Glomerular visceral epithelial cell (primary cell): ENCODE measurements around the gene SRPK2.
"Not testable (repeated sequence)": the region's sequence is repeated elsewhere in the genome, so short reads cannot be mapped to it uniquely, and the experiment has no call there.

Source experiments
- DNase-seq: peaks from one replicate; pipeline ENCODE4 v3.0.0-alpha.2; 2016; ENCODE audit errors: extremely low spot score

The SRPK2 gene

GRCh38 chr7:105304040-105304895 is 84.5 kb downstream of the SRPK2 start:
- DNase-seq, result no peak

- not testable (repeated sequence) for DNase-seq
Measured at GRCh38 chr7:105300587-105300986, 88.1 kb downstream of the SRPK2 start.

DNA sequence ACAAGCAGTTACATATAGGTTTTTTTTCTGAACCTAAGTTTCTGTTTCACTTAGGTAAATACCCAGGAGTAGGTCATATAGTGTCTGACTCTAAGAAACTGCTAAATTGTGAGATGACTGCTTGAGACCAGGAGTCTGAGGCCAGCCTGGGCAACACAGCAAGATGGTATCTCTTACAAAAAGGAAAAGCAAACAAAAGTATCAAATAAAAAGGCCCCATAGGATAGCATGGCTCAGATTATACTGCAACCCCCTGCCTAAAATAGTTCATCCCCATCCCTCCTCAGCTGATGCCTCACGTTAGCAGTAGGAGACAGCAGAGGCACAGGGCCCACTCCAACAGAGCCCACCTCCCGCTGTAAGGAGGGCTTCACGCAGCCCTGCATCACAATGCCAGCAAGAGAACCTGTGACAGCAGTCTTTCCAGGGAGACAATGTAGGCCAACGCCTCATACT is 90.3 kb downstream of the SRPK2 start:
- no peak for DNase-seq

- DNase-seq, result no peak
Measured at GRCh38 chr7:105297985-105298384, 90.7 kb downstream of the SRPK2 start.

DNA sequence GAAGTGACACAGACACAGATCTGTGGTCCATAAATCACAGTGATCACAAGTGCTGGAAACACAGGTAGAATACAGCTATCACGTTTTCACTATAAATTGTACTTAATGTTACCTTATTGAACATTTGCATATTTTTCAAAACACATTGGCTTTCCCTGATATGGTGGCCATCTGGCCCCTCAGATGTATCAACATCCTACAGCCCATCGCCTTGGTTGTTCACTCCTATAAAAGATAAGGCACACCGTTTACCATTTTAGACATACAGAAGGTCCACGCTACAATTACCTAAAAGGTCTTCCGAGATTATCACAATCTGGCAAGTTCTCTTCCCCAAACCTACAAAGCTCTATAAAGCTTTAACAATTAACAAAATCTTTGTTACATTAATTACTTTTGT is 91.4 kb downstream of the SRPK2 start:
- DNase-seq, result no peak

DNA sequence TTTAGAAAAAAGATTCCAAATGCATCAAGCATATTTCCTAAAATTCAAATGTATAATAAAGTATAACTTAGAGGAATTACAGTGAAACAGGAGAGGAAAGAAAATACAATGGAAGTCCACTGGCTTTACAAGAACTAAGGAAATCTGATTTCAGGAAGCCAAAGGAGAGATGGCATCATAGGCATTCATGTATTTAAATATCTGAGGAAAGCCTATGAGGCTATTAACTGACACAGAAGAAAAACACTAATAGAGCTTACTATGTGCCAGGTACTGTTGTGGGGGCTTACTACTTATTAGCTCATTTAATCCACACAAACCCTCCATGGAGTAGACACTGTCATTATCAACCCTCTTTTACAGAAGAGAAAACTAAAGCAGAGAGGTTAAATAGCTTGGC is 92.2 kb downstream of the SRPK2 start:
- DNase-seq, result no peak

- no peak for DNase-seq
Measured at GRCh38 chr7:105295596-105296352, 92.9 kb downstream of the SRPK2 start.

GRCh38 chr7:105294482-105294881 is 94.2 kb downstream of the SRPK2 start:
- not testable (repeated sequence) for DNase-seq

GRCh38 chr7:105289704-105290103 is 99.0 kb downstream of the SRPK2 start:
- no peak for DNase-seq

- DNase-seq, result no peak
Measured at GRCh38 chr7:105286441-105286840, 102.3 kb downstream of the SRPK2 start.

DNA sequence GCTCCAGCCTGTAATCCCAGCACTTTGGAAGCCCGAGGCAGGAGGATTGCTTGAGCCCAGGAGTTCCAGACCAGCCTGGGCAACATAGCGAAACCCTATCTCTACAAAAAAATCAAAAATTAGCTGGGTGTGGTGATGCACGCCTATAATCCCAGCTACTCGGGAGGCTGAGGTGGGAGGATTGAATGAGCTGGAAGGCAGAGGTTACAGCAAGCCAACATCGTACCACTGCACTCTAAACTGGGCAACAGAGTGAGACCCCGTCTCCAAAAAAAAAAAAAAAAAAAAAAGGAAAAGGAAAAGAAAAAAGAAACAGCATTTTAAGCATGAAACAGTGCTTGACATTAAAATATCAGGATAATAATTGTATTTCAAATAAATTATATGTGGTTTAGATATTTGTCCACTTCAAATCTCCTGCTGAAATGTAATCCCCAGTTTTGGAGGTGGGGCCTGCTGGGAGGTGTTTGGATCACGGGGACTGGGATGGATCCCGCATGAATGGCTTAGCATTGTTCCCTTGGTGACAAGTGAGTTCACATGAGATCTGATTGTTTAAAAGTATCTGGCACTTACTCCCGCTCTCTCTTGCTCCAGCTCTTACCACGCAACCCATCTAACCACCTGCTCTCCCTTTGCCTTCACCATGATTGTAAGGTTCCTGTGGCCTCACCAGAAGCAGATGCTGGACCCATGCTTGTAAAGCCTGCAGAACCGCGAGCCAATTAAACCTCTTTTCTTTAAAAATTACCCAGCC is 103.4 kb downstream of the SRPK2 start:
- no peak for DNase-seq

GRCh38 chr7:105284014-105284413 is 104.7 kb downstream of the SRPK2 start:
- no peak for DNase-seq

- no peak for DNase-seq
Measured at GRCh38 chr7:105281966-105282365, 106.8 kb downstream of the SRPK2 start.

DNA sequence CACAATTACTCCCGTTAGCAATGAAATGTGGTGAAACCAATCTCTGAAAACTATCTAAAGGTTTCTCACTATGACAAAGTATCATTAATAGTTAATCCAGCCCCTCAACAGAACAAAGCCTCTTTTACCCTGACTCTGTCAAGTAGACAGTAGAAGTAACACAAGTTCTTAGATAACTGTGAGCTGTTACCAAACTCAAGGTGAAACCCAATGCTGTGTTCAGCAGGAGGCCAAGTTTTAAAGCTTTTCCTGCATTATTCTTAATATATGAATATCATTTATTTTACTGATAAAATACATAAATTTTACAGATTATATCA is 109.1 kb downstream of the SRPK2 start:
- DNase-seq, result no peak

GRCh38 chr7:105278973-105279687 is 109.6 kb downstream of the SRPK2 start:
- peak; percentile 36 for DNase-seq

- no peak for DNase-seq
Measured at GRCh38 chr7:105278565-105278964, 110.2 kb downstream of the SRPK2 start.

GRCh38 chr7:105277341-105277740 is 111.4 kb downstream of the SRPK2 start:
- DNase-seq, result peak; percentile 79

DNA sequence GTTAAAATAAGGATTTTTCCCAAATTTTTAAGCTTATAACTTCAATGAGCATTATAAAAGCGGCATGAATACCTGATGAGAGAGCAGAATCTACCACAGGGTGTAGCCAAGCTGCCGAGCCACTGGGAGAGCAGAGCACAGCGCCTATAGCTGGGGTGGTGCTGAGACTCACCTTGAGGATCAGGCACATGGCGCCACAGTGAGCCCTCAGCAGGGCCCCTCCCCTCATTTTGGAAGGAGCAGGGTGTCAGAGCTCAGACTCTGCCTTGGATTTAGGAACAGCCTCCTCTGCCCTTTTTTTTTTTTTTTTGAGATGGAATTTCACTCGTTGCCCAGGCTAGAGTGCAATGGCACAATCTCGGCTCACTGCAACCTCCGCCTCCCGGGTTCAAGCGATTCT is 118.6 kb downstream of the SRPK2 start:
- no peak for DNase-seq

DNA sequence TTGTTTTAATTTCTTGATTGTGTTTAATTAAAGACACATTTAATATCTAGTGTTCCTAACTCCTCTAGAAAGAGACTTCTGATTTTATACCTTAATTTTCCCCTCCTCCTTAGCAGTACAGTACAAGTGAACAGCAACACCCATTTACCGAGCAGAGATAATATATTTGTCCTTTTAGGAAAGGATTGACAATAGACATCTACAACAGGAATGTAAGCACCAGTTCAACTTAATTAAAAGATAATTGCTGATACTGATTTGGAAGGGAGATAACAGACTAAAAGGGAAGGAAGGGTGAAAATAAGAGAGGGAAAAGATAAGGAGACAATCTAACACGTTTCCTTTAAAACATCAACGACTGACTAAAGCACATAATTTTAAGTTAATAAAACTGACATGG is 119.3 kb downstream of the SRPK2 start:
- no peak for DNase-seq

GRCh38 chr7:105268511-105269392 is 120.0 kb downstream of the SRPK2 start:
- DNase-seq, result peak; percentile 27

DNA sequence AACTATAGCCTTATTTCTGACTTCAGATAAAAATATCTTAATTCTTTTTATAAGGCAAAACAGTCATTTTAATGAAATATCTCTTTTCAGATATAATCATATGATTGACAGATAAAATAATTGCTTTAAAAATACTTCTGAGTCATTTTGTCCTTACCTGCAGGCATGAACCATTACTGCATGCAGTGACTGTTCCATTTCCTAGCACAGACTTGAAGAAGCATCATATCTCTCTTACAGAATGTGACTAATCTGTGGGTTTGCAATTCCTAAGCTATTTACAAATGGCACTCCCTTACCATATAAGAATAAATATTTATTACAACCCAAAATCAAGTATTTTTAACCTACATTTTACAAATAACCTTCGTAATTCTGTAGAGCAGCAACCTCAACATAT is 120.7 kb downstream of the SRPK2 start:
- DNase-seq, result peak; percentile 33
